Spinal cord (tissue), 10 donors: ENCODE data around the gene KIF3B. TPM values are rescaled to one million over a fixed set of nuclear protein-coding genes. Genes with fewer than 3 reads are reported as not detected.
"Not testable (repeated sequence)": the region's sequence is repeated elsewhere in the genome, so short reads cannot be mapped to it uniquely, and the experiment has no call there.

ENCODE experiments used
- DNase-seq, 6 donors: peaks; one replicate each; pipeline versions ENCODE4 v3.0.0 to v3.0.0-alpha.2; 2013 to 2015; ENCODE audit warnings: low spot score in 6 of 6, low read depth in 4 of 6
- H3K27ac ChIP-seq: one replicate; pipeline ENCODE4 v1.5.1; 2013; ENCODE audit warnings: low read depth, low read length, control low read depth
- H3K27me3 ChIP-seq: one replicate; pipeline ENCODE4 v1.6.1; 2013; ENCODE audit warnings: low read length; ENCODE audit not compliant: control insufficient read depth, insufficient read depth
- H3K36me3 ChIP-seq: one replicate; pipeline ENCODE4 v1.6.1; 2013; ENCODE audit warnings: low read length; ENCODE audit not compliant: control insufficient read depth, insufficient read depth
- H3K4me1 ChIP-seq: one replicate; pipeline ENCODE4 v1.6.1; 2013; ENCODE audit warnings: low read length; ENCODE audit not compliant: control insufficient read depth, insufficient read depth
- H3K4me3 ChIP-seq: one replicate; pipeline ENCODE4 v1.5.1; 2013; ENCODE audit warnings: low read depth, low read length, control low read depth
- H3K9me3 ChIP-seq: one replicate; pipeline ENCODE4 v1.6.1; 2013; ENCODE audit warnings: low read length; ENCODE audit not compliant: control insufficient read depth, insufficient read depth
- WGBS: methylation state at CpG from one replicate; pipeline ENCODE4 v1.1.5; 2013; ENCODE audit warnings: missing lambda C conversion rate; ENCODE audit not compliant: insufficient coverage; 5-methylcytosine and 5-hydroxymethylcytosine counted together
- polyA plus RNA-seq, 2 donors: library from polyadenylated mRNA; unstranded; fragments of 120-200 nt; gene quantifications; one replicate each; pipeline ENCODE4 v1.2.1, GENCODE V29; 2013; ENCODE audit not compliant: insufficient read length in 2 of 2
- total RNA-seq, 2 donors: library from RNA; depleted of rRNA in 1 of 2; stranded (reverse); fragments of 120-200 nt in 1 of 2; fragments of >200 nt in 1 of 2; gene quantifications; one replicate each; pipeline versions ENCODE4 v1.2.3 to v1.2.4, GENCODE V29; 2013 to 2014
- donor health status: healthy.

The KIF3B gene
- total and polyA plus RNA-seq, 4 donors: 54.4 to 75.8 (median 66.9) TPM

GRCh38 chr20:32333988-32334885 is 56.8 kb downstream of the KIF3B start:
- no peaks in the 10 kb centered on the region for H3K9me3 ChIP-seq
- no peak overlapping the region for H3K27ac ChIP-seq
- DNase-seq: no peak
- peaks cover 19% of the 10 kb centered on the region for H3K36me3 ChIP-seq
- peaks cover 13% of the 10 kb centered on the region for H3K4me1 ChIP-seq
- H3K27me3 ChIP-seq: no peaks in the 10 kb centered on the region
- H3K4me3 ChIP-seq: no peak overlapping the region
- 77% methylated on average over 10 of the region's 13 CpGs for WGBS

- H3K9me3 ChIP-seq: no peaks in the 10 kb centered on the region
- H3K4me1 ChIP-seq: peaks cover 16% of the 10 kb centered on the region
- no peak overlapping the region for H3K27ac ChIP-seq
- no CpG with 5 or more reads among the region's 5 CpGs for WGBS
- H3K36me3 ChIP-seq: peaks cover 11% of the 10 kb centered on the region
- peak in 2 of 6 donors; percentile 44 to 66 for DNase-seq
- H3K27me3 ChIP-seq: no peaks in the 10 kb centered on the region
- no peak overlapping the region for H3K4me3 ChIP-seq
Measured at GRCh38 chr20:32336918-32337347, 59.5 kb downstream of the KIF3B start.

GRCh38 chr20:32337937-32338661 is 60.6 kb downstream of the KIF3B start:
- H3K27ac ChIP-seq: no peak overlapping the region
- H3K4me3 ChIP-seq: no peak overlapping the region
- no peaks in the 10 kb centered on the region for H3K27me3 ChIP-seq
- H3K36me3 ChIP-seq: peaks cover 4% of the 10 kb centered on the region
- 87% methylated on average over 9 of the region's 11 CpGs for WGBS
- peaks cover 16% of the 10 kb centered on the region for H3K4me1 ChIP-seq
- no peak for DNase-seq
- H3K9me3 ChIP-seq: no peaks in the 10 kb centered on the region

GRCh38 chr20:32338665-32339064 is 61.2 kb downstream of the KIF3B start:
- DNase-seq: no peak
- no peaks in the 10 kb centered on the region for H3K27me3 ChIP-seq
- no peak overlapping the region for H3K4me3 ChIP-seq
- H3K27ac ChIP-seq: no peak overlapping the region
- H3K9me3 ChIP-seq: no peaks in the 10 kb centered on the region
- WGBS: 85% methylated on average over 5 of the region's 7 CpGs
- H3K4me1 ChIP-seq: peaks cover 16% of the 10 kb centered on the region
- H3K36me3 ChIP-seq: peaks cover 4% of the 10 kb centered on the region

GRCh38 chr20:32339116-32339515 is 61.7 kb downstream of the KIF3B start:
- Histone ChIP-seq H3K4me3 (no peak overlapping the region), H3K4me1 (peaks cover 16% of the 10 kb centered on the region), H3K27me3 (no peaks in the 10 kb centered on the region), H3K36me3 (peaks cover 3% of the 10 kb centered on the region), H3K27ac (no peak overlapping the region), H3K9me3 (no peaks in the 10 kb centered on the region)
- peak in 2 of 6 donors; percentile 68 to 69 for DNase-seq
- no CpG with 5 or more reads among the region's 2 CpGs for WGBS

- not testable (repeated sequence) for H3K27me3 ChIP-seq, H3K4me3 ChIP-seq, DNase-seq, H3K36me3 ChIP-seq, H3K27ac ChIP-seq, H3K9me3 ChIP-seq
- WGBS: no CpG with 5 or more reads among the region's 2 CpGs
- H3K4me1 ChIP-seq: peaks cover 19% of the 10 kb centered on the region
Measured at GRCh38 chr20:32341053-32341452, 63.6 kb downstream of the KIF3B start.

GRCh38 chr20:32343439-32343838 is 66.0 kb downstream of the KIF3B start:
- Histone ChIP-seq H3K27ac (no peak overlapping the region), H3K4me1 (peaks cover 14% of the 10 kb centered on the region), H3K36me3 (no peaks in the 10 kb centered on the region), H3K9me3 (no peaks in the 10 kb centered on the region), H3K4me3 (no peak overlapping the region), H3K27me3 (no peaks in the 10 kb centered on the region)
- DNase-seq: no peak
- WGBS: 82% methylated on average over 2 of the region's 3 CpGs

GRCh38 chr20:32344835-32345506 is 67.5 kb downstream of the KIF3B start:
- 0% methylated on average over 2 of the region's 7 CpGs for WGBS
- peak in 2 of 6 donors; percentile 48 to 64 for DNase-seq
- no peak overlapping the region for H3K4me3 ChIP-seq
- H3K27ac ChIP-seq: no peak overlapping the region
- no peaks in the 10 kb centered on the region for H3K27me3 ChIP-seq
- no peaks in the 10 kb centered on the region for H3K9me3 ChIP-seq
- no peaks in the 10 kb centered on the region for H3K36me3 ChIP-seq
- H3K4me1 ChIP-seq: peaks cover 3% of the 10 kb centered on the region

GRCh38 chr20:32348207-32348606 is 70.8 kb downstream of the KIF3B start:
- Histone ChIP-seq H3K9me3 (no peaks in the 10 kb centered on the region), H3K27ac (no peak overlapping the region), H3K4me1 (peaks cover 3% of the 10 kb centered on the region), H3K36me3 (no peaks in the 10 kb centered on the region), H3K27me3 (no peaks in the 10 kb centered on the region), H3K4me3 (no peak overlapping the region)
- no CpG with 5 or more reads among the region's 3 CpGs for WGBS
- DNase-seq: no peak
